OCI-LY1 (cell line): ENCODE measurements around the gene THEM4.
"Not testable (repeated sequence)": the region's sequence is repeated elsewhere in the genome, so short reads cannot be mapped to it uniquely, and the experiment has no call there.

ENCODE experiments used
- EZH2 ChIP-seq: fragments of 200-600 bp; sonication (generic), shearing (Covaris generic); IDR thresholded peaks from 2 replicates; pipeline ENCODE4 v1.8.0; 2017; ENCODE audit warnings: borderline replicate concordance, mixed run types, mild to moderate bottlenecking, antibody characterized with exemption, low read length, moderate library complexity, mixed read lengths
- TF ChIP-seq, protein P1 (sequence below): fragments of 200-600 bp; sonication (generic), shearing (Covaris generic); IDR thresholded peaks from 2 replicates; pipeline ENCODE4 v1.5.1; 2017; ENCODE audit warnings: mild to moderate bottlenecking, antibody characterized with exemption, low read length, moderate library complexity, mixed read lengths

DNA sequence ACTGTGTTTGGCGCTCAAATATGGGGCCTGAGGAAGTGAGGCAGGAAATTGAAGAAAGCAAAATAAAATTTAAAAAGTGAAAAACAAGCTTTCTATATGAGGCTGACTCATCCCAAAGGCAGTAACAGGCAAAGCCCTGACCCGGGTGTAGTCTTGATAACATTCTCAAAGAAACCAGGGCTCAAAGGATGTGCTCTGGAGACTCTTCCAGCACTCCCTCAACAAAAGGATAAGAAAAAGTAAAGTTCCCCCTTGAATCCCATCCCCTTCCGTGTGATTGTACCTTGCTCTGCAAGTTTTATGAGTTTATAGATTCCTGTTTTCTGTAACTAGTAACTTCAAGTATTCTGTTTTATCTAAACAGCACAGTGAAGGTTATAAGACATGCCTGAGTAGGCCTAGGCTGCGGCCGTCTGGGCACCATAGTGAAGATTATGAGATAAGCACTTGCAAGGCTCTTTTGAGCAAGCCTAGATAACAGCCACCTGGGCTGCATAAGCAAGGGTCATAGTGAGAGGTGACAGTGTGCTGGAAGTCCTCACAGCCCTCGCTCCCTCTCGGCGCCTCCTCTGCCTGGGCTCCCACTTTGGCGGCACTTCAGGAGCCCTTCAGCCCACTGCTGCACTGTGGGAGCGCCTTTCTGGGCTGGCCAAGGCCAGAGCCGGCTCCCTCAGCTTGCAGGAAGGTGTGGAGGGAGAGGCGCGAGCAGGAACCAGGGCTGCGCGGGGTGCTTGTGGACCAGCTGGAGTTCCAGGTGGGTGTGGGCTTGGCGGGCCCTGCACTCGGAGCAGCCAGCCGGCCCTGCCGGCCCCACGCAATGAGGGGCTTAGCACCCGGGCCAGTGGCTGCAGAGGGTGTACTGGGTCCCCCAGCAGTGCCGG lies 3.6 kb downstream of the THEM4 start:
- TF ChIP-seq, protein P1, sequence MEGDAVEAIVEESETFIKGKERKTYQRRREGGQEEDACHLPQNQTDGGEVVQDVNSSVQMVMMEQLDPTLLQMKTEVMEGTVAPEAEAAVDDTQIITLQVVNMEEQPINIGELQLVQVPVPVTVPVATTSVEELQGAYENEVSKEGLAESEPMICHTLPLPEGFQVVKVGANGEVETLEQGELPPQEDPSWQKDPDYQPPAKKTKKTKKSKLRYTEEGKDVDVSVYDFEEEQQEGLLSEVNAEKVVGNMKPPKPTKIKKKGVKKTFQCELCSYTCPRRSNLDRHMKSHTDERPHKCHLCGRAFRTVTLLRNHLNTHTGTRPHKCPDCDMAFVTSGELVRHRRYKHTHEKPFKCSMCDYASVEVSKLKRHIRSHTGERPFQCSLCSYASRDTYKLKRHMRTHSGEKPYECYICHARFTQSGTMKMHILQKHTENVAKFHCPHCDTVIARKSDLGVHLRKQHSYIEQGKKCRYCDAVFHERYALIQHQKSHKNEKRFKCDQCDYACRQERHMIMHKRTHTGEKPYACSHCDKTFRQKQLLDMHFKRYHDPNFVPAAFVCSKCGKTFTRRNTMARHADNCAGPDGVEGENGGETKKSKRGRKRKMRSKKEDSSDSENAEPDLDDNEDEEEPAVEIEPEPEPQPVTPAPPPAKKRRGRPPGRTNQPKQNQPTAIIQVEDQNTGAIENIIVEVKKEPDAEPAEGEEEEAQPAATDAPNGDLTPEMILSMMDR: not testable (repeated sequence)
- not testable (repeated sequence) for TF ChIP-seq EZH2
